Parathyroid adenoma (tissue), 2 donors: ENCODE data around the gene GJE1.

Experiments
- H2AFZ ChIP-seq: fragments of 300-600 bp; sonication (generic); one replicate; pipeline ENCODE4 v1.7.0; 2017; ENCODE audit warnings: antibody characterized with exemption, mild to moderate bottlenecking
- H3K27ac ChIP-seq: fragments of 300-600 bp; sonication (generic); one replicate; pipeline ENCODE4 v1.7.0; 2017
- H3K27me3 ChIP-seq: fragments of 300-600 bp; sonication (generic); one replicate; pipeline ENCODE4 v1.7.0; 2017; ENCODE audit warnings: low read length; ENCODE audit not compliant: control insufficient read depth, insufficient read depth
- H3K36me3 ChIP-seq: fragments of 300-600 bp; sonication (generic); one replicate; pipeline ENCODE4 v1.7.0; 2017; ENCODE audit warnings: low read length; ENCODE audit not compliant: control insufficient read depth, insufficient read depth
- H3K4me1 ChIP-seq: fragments of 300-600 bp; sonication (generic); one replicate; pipeline ENCODE4 v1.7.0; 2017; ENCODE audit warnings: control low read depth
- H3K4me2 ChIP-seq: fragments of 300-600 bp; sonication (generic); one replicate; pipeline ENCODE4 v1.7.0; 2017; ENCODE audit warnings: low read length
- H3K4me3 ChIP-seq: fragments of 300-600 bp; sonication (generic); one replicate; pipeline ENCODE4 v1.7.0; 2017; ENCODE audit warnings: low read depth, low read length
- H3K79me2 ChIP-seq: fragments of 300-600 bp; sonication (generic); one replicate; pipeline ENCODE4 v1.7.0; 2017; ENCODE audit warnings: control low read depth
- H3K9ac ChIP-seq: fragments of 300-600 bp; sonication (generic); one replicate; pipeline ENCODE4 v1.7.0; 2017; ENCODE audit warnings: mild to moderate bottlenecking
- H3K9me3 ChIP-seq: fragments of 300-600 bp; sonication (generic); one replicate; pipeline ENCODE4 v1.7.0; 2017; ENCODE audit warnings: low read length; ENCODE audit not compliant: control insufficient read depth
- TF ChIP-seq, protein P1 (sequence below): fragments of 300-600 bp; sonication (generic); IDR thresholded peaks from one replicate; pipeline ENCODE4 v1.7.0; 2017; ENCODE audit warnings: antibody characterized with exemption, mild to moderate bottlenecking
- donor health status: primary hyperparathyroidism.

The GJE1 gene

DNA sequence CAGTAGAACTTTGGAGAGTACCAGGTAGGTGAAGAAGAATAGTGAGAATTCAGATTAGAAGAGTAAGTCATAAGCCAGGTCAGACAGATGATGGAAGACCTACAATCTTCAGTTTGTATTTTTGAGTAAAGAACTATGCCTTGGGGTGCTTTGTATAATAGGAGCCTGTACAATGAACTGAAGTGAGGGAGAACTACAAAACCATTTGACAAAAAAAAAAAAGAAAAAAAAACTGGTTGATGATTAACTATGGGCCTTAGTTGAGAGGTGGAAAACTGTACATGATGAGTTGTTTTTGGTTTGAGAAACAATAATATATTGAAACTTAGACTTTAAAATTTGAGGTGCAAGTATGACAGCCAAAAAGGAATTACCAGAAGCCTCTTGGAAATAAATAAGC lies 40.0 kb downstream of the GJE1 start:
- no peak overlapping the region for H3K4me2 ChIP-seq
- TF ChIP-seq, protein P1, sequence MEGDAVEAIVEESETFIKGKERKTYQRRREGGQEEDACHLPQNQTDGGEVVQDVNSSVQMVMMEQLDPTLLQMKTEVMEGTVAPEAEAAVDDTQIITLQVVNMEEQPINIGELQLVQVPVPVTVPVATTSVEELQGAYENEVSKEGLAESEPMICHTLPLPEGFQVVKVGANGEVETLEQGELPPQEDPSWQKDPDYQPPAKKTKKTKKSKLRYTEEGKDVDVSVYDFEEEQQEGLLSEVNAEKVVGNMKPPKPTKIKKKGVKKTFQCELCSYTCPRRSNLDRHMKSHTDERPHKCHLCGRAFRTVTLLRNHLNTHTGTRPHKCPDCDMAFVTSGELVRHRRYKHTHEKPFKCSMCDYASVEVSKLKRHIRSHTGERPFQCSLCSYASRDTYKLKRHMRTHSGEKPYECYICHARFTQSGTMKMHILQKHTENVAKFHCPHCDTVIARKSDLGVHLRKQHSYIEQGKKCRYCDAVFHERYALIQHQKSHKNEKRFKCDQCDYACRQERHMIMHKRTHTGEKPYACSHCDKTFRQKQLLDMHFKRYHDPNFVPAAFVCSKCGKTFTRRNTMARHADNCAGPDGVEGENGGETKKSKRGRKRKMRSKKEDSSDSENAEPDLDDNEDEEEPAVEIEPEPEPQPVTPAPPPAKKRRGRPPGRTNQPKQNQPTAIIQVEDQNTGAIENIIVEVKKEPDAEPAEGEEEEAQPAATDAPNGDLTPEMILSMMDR, result no peak

DNA sequence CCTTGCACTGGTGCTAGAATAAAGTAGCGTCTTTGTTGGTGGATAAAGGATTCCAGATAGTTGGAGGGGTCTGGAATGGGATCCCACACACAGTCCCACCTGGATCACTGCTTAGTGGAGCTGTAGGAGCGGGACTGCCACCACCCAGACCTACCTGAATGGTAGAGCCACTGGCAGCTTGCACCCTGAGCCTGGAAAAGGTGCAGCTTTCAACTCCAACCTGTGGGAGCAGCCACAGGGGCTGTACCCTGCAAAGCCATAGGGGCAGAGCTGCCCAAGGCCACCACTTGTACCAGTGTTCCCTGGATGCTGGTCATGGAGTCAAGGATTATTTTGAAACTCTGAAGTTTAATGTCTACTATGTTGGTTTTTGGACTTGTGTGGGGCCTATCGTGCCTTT lies 41.3 kb downstream of the GJE1 start:
- H2AFZ ChIP-seq, result no peak overlapping the region
- no peaks in the 10 kb centered on the region for H3K36me3 ChIP-seq
- no peak overlapping the region for H3K9ac ChIP-seq
- H3K4me1 ChIP-seq, result no peaks in the 10 kb centered on the region
- TF ChIP-seq, protein P1, result no peak
- H3K4me3 ChIP-seq, result no peak overlapping the region
- H3K27me3 ChIP-seq, result no peaks in the 10 kb centered on the region
- H3K79me2 ChIP-seq, result no peaks in the 10 kb centered on the region
- H3K27ac ChIP-seq, result no peak overlapping the region
- H3K4me2 ChIP-seq, result no peak overlapping the region
- H3K9me3 ChIP-seq, result no peaks in the 10 kb centered on the region

More for the DNA sequence above, 40.0 kb downstream of the GJE1 start:
- H3K27ac ChIP-seq, result no peak overlapping the region
- H3K4me1 ChIP-seq, result no peaks in the 10 kb centered on the region
- no peaks in the 10 kb centered on the region for H3K36me3 ChIP-seq
- H3K9me3 ChIP-seq, result no peaks in the 10 kb centered on the region
- H3K79me2 ChIP-seq, result no peaks in the 10 kb centered on the region
- H2AFZ ChIP-seq, result no peak overlapping the region
- H3K4me3 ChIP-seq, result no peak overlapping the region
- H3K27me3 ChIP-seq, result no peaks in the 10 kb centered on the region
- no peak overlapping the region for H3K9ac ChIP-seq

DNA sequence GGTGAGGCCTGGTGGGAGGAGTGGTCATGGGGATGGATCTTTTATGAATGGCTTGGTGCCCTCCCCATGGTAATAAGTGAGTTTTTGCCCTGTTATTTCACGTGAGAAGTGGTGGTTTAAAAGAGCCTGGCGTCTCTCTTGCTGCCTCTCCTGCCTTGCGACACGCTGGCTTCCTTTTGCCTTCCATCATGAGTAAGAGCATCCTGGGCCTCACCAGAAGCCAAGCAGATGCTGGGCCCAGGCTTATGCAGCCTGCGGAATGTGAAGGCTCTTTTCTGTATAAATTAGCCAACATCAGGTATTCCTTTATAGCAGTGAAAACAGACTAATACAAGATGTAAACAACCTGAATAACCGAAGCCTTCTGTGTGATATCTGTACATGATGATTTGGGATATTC lies 42.0 kb downstream of the GJE1 start:
- Histone ChIP-seq H3K27ac (no peak overlapping the region), H2AFZ (no peak overlapping the region), H3K4me2 (no peak overlapping the region), H3K4me3 (no peak overlapping the region), H3K36me3 (no peaks in the 10 kb centered on the region), H3K27me3 (no peaks in the 10 kb centered on the region), H3K4me1 (no peaks in the 10 kb centered on the region), H3K79me2 (no peaks in the 10 kb centered on the region), H3K9ac (no peak overlapping the region), H3K9me3 (no peaks in the 10 kb centered on the region)
- TF ChIP-seq, protein P1, result no peak

DNA sequence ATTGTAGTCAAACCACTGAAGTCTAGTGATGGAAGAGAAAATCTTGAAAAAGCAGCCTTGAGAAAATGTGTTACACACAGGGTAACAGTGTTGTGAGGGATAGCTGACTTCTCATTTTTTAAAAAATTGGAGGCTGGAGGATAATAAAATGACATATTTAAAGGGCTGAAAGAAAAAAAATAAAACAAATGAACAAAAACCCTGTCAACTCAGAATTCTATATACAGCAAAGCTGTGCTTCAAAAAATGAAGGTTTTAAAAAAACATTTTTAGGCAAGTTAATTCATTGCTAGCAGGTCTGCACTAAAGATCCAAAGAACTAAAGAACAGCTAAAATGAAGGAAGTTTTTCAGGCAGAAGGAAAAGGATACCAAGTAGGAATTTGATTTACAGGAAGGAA lies 45.4 kb downstream of the GJE1 start:
- no peaks in the 10 kb centered on the region for H3K9me3 ChIP-seq
- no peaks in the 10 kb centered on the region for H3K36me3 ChIP-seq
- no peaks in the 10 kb centered on the region for H3K4me1 ChIP-seq
- no peak overlapping the region for H3K27ac ChIP-seq
- H3K4me3 ChIP-seq, result no peak overlapping the region
- TF ChIP-seq, protein P1, result no peak
- H3K4me2 ChIP-seq, result no peak overlapping the region
- no peaks in the 10 kb centered on the region for H3K27me3 ChIP-seq
- peaks cover 2% of the 10 kb centered on the region for H3K79me2 ChIP-seq
- H2AFZ ChIP-seq, result no peak overlapping the region
- H3K9ac ChIP-seq, result no peak overlapping the region

DNA sequence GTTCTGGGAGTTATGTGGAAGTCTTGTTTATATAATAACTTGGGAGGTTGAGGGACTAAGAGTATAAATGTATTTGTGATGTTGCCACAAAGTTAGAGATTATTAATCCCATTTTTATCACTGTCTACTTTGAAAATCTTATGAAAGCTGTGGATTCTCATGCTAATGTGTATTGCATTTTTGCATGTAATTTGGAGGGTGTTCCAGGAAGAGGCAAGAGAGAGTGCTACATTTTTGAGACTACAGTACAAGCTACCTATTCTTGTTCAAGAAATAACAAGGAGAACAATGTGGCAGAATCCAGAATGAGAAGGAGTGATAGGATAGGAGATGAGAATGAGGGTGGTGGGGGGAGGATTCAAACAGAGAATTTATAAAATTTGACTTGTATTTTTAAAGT lies 49.3 kb downstream of the GJE1 start:
- Histone ChIP-seq H3K4me2 (no peak overlapping the region), H3K4me1 (no peaks in the 10 kb centered on the region), H3K36me3 (no peaks in the 10 kb centered on the region)

More for the DNA sequence above, 49.3 kb downstream of the GJE1 start:
- Histone ChIP-seq H3K4me3 (no peak overlapping the region), H3K9ac (no peak overlapping the region), H3K79me2 (peaks cover 2% of the 10 kb centered on the region), H3K27ac (no peak overlapping the region), H3K9me3 (no peaks in the 10 kb centered on the region), H2AFZ (no peak overlapping the region), H3K27me3 (no peaks in the 10 kb centered on the region)
- TF ChIP-seq, protein P1, result no peak
